Measurements from ENCODE around the gene ZMYND8. TPM values are rescaled to one million over a fixed set of nuclear protein-coding genes. Genes with fewer than 3 reads are reported as not detected.
"Not testable (repeated sequence)": the region's sequence is repeated elsewhere in the genome, so short reads cannot be mapped to it uniquely, and the experiment has no call there.

Gene ZMYND8
- total and polyA plus RNA-seq, 3 donors from 2014 or later: 30.4 to 102 (median 87.2) TPM

DNA sequence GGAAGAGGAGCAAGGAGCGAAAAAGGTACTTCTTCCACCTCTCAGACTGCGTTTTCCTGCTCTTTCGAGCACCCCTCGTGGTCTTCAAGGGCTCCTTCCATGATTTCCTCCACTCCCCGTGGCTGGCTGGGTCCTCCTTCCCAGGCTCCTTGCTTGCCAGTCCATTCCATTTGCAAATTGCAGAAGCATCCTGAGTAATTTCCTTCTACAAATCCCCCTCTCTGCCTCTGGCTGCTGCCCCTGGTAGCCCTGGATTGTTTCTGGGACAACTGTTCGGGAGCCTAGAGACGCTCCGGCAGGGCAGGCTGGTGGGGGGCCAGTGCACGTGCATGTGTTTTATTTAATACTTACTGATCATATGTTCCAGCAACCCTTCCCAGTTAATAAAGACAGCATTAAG lies 173.1 kb downstream of the ZMYND8 start:
- WGBS, 2 donors: 79 to 88% methylated on average over 9 of the region's 9 CpGs
- Histone ChIP-seq H3K27ac (no peak overlapping the region), H3K9me3 (no peaks in the 10 kb centered on the region), H3K36me3 (ENCODE audit: low read depth, missing control alignments) (no peaks in the 10 kb centered on the region), H3K4me3 (no peak overlapping the region), H3K27me3 (no peaks in the 10 kb centered on the region), H3K4me1 (no peaks in the 10 kb centered on the region)
- TF ChIP-seq POLR2A (IDR thresholded peaks at IDR 0.05): no peak
- TF ChIP-seq, protein P1, sequence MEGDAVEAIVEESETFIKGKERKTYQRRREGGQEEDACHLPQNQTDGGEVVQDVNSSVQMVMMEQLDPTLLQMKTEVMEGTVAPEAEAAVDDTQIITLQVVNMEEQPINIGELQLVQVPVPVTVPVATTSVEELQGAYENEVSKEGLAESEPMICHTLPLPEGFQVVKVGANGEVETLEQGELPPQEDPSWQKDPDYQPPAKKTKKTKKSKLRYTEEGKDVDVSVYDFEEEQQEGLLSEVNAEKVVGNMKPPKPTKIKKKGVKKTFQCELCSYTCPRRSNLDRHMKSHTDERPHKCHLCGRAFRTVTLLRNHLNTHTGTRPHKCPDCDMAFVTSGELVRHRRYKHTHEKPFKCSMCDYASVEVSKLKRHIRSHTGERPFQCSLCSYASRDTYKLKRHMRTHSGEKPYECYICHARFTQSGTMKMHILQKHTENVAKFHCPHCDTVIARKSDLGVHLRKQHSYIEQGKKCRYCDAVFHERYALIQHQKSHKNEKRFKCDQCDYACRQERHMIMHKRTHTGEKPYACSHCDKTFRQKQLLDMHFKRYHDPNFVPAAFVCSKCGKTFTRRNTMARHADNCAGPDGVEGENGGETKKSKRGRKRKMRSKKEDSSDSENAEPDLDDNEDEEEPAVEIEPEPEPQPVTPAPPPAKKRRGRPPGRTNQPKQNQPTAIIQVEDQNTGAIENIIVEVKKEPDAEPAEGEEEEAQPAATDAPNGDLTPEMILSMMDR (IDR thresholded peaks at IDR 0.05): no peak
- no peak for DNase-seq
- intact Hi-C loops (cut with DNase I; ENCODE audit: low total_unique reads): no loop called here

DNA sequence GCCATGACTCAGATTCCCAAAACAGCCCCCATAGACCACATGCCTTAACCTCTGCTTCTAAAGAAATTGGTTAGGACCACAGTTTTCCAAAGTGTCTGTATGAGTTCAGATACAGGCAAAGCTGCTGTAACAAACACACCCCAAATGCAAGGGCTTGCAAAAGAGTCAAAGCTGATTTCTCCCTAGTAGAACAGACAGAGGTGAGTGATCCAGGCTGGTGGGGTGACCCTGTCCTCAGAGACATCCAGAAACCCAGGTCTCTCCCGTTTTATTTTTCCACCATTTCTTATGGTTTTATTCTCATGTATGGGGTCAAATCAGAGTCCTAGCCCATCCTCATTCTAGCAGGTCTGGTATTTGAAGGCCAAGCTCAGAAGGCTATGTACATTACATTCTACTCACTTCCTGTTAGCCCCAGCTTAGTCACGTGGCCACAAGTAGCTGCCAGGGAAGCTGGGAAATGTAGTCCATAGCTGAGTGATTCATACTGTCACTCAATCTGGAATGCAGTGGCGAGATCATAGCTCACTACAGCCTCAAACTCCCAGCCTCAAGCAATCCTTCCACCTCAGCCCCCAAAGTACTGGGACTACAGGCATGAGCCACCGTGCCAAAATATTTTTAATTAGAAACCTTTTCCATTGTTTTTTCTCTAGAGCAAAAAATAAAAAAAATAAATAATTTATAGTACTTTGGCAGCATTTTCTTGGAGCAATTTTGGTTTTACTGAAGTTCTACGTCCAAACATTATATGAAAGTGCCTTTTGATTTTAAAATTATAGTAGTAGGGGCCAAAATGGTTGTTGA lies 175.2 kb downstream of the ZMYND8 start:
- Histone ChIP-seq H3K9me3 (no peaks in the 10 kb centered on the region), H3K27ac (no peak overlapping the region), H3K36me3 (ENCODE audit: low read depth, missing control alignments) (no peaks in the 10 kb centered on the region), H3K27me3 (no peaks in the 10 kb centered on the region), H3K4me3 (no peak overlapping the region), H3K4me1 (no peaks in the 10 kb centered on the region)
- intact Hi-C loops (cut with DNase I; ENCODE audit: low total_unique reads): no loop called here
- TF ChIP-seq POLR2A (IDR thresholded peaks at IDR 0.05): no peak
- TF ChIP-seq, protein P1 (IDR thresholded peaks at IDR 0.05): no peak
- DNase-seq: no peak
- 77 to 78% methylated on average over 5 of the region's 5 CpGs for WGBS, 2 donors

DNA sequence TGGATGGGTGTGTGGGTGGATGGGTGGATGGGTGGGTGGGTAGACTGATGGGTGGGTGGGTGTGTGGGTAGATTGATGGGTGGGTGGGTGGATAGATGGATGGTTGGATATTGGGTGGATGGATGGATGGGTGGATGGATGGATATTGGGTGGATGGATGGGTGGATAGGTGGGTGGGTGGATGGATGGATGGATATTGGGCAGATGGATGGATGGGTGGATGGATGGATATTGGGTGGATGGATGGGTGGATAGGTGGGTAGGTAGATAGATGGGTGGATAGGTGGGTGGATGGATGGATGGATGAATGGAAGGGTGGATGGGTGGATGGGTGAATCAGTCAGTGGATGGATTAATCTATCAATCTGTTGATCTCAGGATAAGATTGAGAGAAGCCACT lies 177.2 kb downstream of the ZMYND8 start:
- DNase-seq: no peak
- no peak overlapping the region for H3K27ac ChIP-seq
- H3K4me3 ChIP-seq: no peak overlapping the region
- TF ChIP-seq, protein P1 (IDR thresholded peaks at IDR 0.05): no peak
- no peak for TF ChIP-seq POLR2A (IDR thresholded peaks at IDR 0.05)
- H3K27me3 ChIP-seq: no peaks in the 10 kb centered on the region
- intact Hi-C loops (cut with DNase I; ENCODE audit: low total_unique reads): no loop called here
- no peaks in the 10 kb centered on the region for H3K9me3 ChIP-seq
- no peaks in the 10 kb centered on the region for H3K4me1 ChIP-seq
- no peaks in the 10 kb centered on the region for H3K36me3 ChIP-seq (ENCODE audit: low read depth, missing control alignments)

DNA sequence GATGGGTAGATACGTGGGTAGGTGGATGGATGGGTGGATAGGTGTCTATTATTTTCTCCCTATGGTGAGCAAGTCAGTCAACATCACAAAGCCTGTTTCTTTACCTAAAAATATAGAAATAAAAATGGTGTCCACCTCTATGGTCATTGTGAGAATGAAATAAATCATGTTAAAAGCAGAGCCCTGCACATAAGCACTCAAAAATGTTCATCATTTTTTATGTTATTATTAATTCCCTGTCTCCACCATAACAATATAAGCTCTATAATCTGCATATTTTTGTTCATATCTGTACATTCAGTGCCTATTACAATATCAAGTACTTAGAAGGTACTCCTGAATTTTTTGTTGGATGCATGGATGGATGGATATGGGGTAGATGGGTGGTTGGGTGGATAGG lies 177.6 kb downstream of the ZMYND8 start:
- no peak overlapping the region for H3K27ac ChIP-seq
- no peaks in the 10 kb centered on the region for H3K4me1 ChIP-seq
- no peaks in the 10 kb centered on the region for H3K36me3 ChIP-seq (ENCODE audit: low read depth, missing control alignments)
- no peak for TF ChIP-seq POLR2A (IDR thresholded peaks at IDR 0.05)
- TF ChIP-seq, protein P1 (IDR thresholded peaks at IDR 0.05): no peak
- H3K4me3 ChIP-seq: no peak overlapping the region
- DNase-seq: no peak
- H3K27me3 ChIP-seq: no peaks in the 10 kb centered on the region
- WGBS, 2 donors: 95 to 96% methylated on average over 1 of the region's 1 CpG
- intact Hi-C loops (cut with DNase I; ENCODE audit: low total_unique reads): no loop called here
- no peaks in the 10 kb centered on the region for H3K9me3 ChIP-seq

DNA sequence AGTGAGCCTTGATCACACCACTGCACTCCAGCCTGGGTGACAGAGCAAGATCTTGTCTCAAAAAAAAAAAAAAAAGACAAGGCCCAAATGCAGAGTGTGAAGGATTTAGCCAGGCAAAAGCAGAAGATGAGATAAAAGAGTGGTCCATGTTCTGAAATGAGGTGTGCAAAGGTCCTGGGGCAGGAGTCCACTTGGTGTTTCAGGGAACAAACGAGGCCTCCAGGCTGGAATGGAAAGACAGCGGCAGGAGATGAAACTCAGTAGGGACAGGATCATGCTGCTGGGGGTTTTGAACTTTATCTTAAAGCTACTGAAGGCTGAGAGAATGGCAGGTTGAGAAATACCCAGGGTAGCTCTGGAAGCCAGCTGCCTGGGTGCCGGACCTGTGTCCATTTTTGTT lies 178.2 kb downstream of the ZMYND8 start:
- WGBS, 2 donors: 73 to 93% methylated on average over 3 of the region's 3 CpGs
- H3K4me1 ChIP-seq: no peaks in the 10 kb centered on the region
- intact Hi-C loops (cut with DNase I; ENCODE audit: low total_unique reads): no loop called here
- H3K27me3 ChIP-seq: no peaks in the 10 kb centered on the region
- DNase-seq: no peak
- no peaks in the 10 kb centered on the region for H3K9me3 ChIP-seq
- no peak overlapping the region for H3K4me3 ChIP-seq
- no peak for TF ChIP-seq POLR2A (IDR thresholded peaks at IDR 0.05)
- TF ChIP-seq, protein P1 (IDR thresholded peaks at IDR 0.05): no peak
- no peak overlapping the region for H3K27ac ChIP-seq
- H3K36me3 ChIP-seq (ENCODE audit: low read depth, missing control alignments): no peaks in the 10 kb centered on the region

DNA sequence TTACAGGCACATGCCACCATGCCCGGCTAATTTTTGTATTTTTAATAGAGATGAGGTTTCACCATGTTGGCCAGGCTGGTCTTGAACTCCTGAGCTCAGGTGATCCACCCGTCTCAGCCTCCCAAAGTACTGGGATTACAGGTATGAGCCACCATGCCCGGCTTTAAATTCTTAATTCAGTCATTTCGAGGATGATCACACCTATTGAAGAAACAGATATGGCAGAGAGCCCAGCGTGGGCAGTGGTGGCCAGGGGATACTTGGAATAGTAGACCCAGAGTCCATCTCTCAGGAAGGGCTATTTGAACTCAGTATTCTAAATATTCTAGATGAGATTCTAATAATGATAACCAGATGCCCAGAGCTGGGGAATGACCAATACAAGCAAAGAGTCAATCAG lies 180.3 kb downstream of the ZMYND8 start:
- H3K36me3 ChIP-seq (ENCODE audit: low read depth, missing control alignments); H3K4me1 ChIP-seq; H3K27ac ChIP-seq; DNase-seq; H3K27me3 ChIP-seq; intact Hi-C loops (cut with DNase I; ENCODE audit: low total_unique reads); H3K4me3 ChIP-seq; H3K9me3 ChIP-seq: not testable (repeated sequence)
- 79 to 88% methylated on average over 5 of the region's 5 CpGs for WGBS, 2 donors

All from testis (tissue), 3 donors.